Caco-2 (cell line): Measurements from ENCODE around the gene ZPR1. TPM values are rescaled to one million over a fixed set of nuclear protein-coding genes. Genes with fewer than 3 reads are reported as not detected.

Experiments used
- BruUV-seq: library from RNA; stranded (reverse); fragments of 400-500 nt; replicated peaks from 2 replicates; lab custom pipeline; 2021; lab: Mats Ljungman, UMichigan
- CTCF ChIA-PET: fragments of 300-600 bp; sonication (Branson Sonifier 250); formaldehyde crosslinking; loops from one replicate; lab custom pipeline; 2022; ENCODE audit warnings: antibody characterized with exemption; lab: Charles Lee
- POLR2A ChIA-PET: fragments of 300-600 bp; sonication (Branson Sonifier 250); formaldehyde crosslinking; loops from one replicate; lab custom pipeline; 2022; ENCODE audit warnings: antibody characterized with exemption; lab: Charles Lee
- DNase-seq, 2 experiments: peaks; one replicate each; pipeline versions ENCODE4 v3.0.0 to v3.0.0-alpha.2; 2020 to 2022
- H3K27me3 ChIP-seq: replicated peaks from 2 replicates; pipeline ENCODE4 v1.6.0; 2011; ENCODE audit warnings: low read length; ENCODE audit not compliant: control insufficient read depth, insufficient read depth
- H3K36me3 ChIP-seq: 2 replicates; pipeline ENCODE4 v1.5.1; 2011; ENCODE audit warnings: low read length; ENCODE audit not compliant: control insufficient read depth, insufficient read depth
- H3K4me1 ChIP-seq: fragments of 250-450 bp; sonication (Bioruptor Pico); 2 replicates; pipeline ENCODE4 v1.5.1; 2020; ENCODE audit warnings: mild to moderate bottlenecking
- H3K4me3 ChIP-seq: 2 replicates; pipeline ENCODE4 v1.5.1; 2011; ENCODE audit warnings: low read depth, mild to moderate bottlenecking, control low read depth, low read length
- H3K9me3 ChIP-seq: fragments of 250-450 bp; sonication (Bioruptor Pico); 2 replicates; pipeline ENCODE4 v1.5.1; 2020; ENCODE audit warnings: mild to moderate bottlenecking, moderate library complexity
- H3K27ac Mint-ChIP-seq: one replicate; pipeline ENCODE4 v1.8.0; 2022; ENCODE audit warnings: mixed read lengths; ENCODE audit not compliant: unreplicated experiment
- H3K27me3 Mint-ChIP-seq: one replicate; pipeline ENCODE4 v1.8.0; 2022; ENCODE audit warnings: mixed read lengths; ENCODE audit not compliant: insufficient read depth, unreplicated experiment
- H3K36me3 Mint-ChIP-seq: one replicate; pipeline ENCODE4 v1.8.0; 2022; ENCODE audit warnings: mild to moderate bottlenecking, mixed read lengths; ENCODE audit not compliant: insufficient read depth, unreplicated experiment
- H3K4me1 Mint-ChIP-seq: one replicate; pipeline ENCODE4 v1.8.0; 2022; ENCODE audit warnings: low read depth, mixed read lengths; ENCODE audit not compliant: unreplicated experiment
- H3K4me3 Mint-ChIP-seq: one replicate; pipeline ENCODE4 v1.8.0; 2022; ENCODE audit warnings: mild to moderate bottlenecking, moderate library complexity, mixed read lengths; ENCODE audit not compliant: unreplicated experiment
- H3K9me3 Mint-ChIP-seq: one replicate; pipeline ENCODE4 v1.8.0; 2022; ENCODE audit warnings: mixed read lengths; ENCODE audit not compliant: unreplicated experiment
- intact Hi-C: fragments of 100-400 bp; cut with micrococcal nuclease; formaldehyde crosslinking; loops from one replicate; pipeline ENCODE4 v1.10.0; 2022; ENCODE audit not compliant: unreplicated experiment
- total RNA-seq: library from RNA; stranded (reverse); gene quantifications from 2 replicates; pipeline ENCODE4 v1.2.3, GENCODE V29; 2022
- TF ChIP-seq, protein P1 (sequence below), 2 experiments: fragments of 200-600 bp in 1 of 2; IDR thresholded peaks; 1 replicate in 1 of 2; 2 replicates in 1 of 2; pipeline versions ENCODE4 v1.5.1 to v1.8.0; 2011 to 2022; ENCODE audit warnings: antibody characterized with exemption in 1 of 2, control low read depth in 1 of 2, inconsistent platforms in 1 of 2, low read depth in 1 of 2, low read length in 1 of 2, mild to moderate bottlenecking in 1 of 2, moderate library complexity in 1 of 2; ENCODE audit not compliant: insufficient read depth in 1 of 2, severe bottlenecking in 1 of 2, unreplicated experiment in 1 of 2

Gene ZPR1
- total RNA-seq, 1 experiment from 2014 or later, result 194 TPM

GRCh38 chr11:116833816-116834534, 46.2 kb upstream of the ZPR1 start:
- H3K4me1 ChIP-seq, result peaks cover 83% of the 10 kb centered on the region
- ChIA-PET CTCF (interaction anchor here (0.7 to 1.1 kb wide), 3 partner anchors 23 to 76 kb away, joined by 3 to 8 read pairs (median 3); no protein-coding TSS in a partner anchor), POLR2A (interaction anchor here (0.5 to 1.1 kb wide), 2 partner anchors 17 to 26 kb away, joined by 3 read pairs; no protein-coding TSS in a partner anchor)
- no peak for DNase-seq
- no peak overlapping the region for H3K4me3 Mint-ChIP-seq
- H3K27ac Mint-ChIP-seq, result peak overlapping the region; percentile 93
- peaks cover 10% of the 10 kb centered on the region for H3K9me3 Mint-ChIP-seq
- no peak overlapping the region for H3K4me3 ChIP-seq
- H3K27me3 Mint-ChIP-seq, result no peaks in the 10 kb centered on the region
- H3K27me3 ChIP-seq, result no peaks in the 10 kb centered on the region
- BruUV-seq, result no TSS peak
- TF ChIP-seq, protein P1, sequence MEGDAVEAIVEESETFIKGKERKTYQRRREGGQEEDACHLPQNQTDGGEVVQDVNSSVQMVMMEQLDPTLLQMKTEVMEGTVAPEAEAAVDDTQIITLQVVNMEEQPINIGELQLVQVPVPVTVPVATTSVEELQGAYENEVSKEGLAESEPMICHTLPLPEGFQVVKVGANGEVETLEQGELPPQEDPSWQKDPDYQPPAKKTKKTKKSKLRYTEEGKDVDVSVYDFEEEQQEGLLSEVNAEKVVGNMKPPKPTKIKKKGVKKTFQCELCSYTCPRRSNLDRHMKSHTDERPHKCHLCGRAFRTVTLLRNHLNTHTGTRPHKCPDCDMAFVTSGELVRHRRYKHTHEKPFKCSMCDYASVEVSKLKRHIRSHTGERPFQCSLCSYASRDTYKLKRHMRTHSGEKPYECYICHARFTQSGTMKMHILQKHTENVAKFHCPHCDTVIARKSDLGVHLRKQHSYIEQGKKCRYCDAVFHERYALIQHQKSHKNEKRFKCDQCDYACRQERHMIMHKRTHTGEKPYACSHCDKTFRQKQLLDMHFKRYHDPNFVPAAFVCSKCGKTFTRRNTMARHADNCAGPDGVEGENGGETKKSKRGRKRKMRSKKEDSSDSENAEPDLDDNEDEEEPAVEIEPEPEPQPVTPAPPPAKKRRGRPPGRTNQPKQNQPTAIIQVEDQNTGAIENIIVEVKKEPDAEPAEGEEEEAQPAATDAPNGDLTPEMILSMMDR (IDR thresholded peaks at IDR 0.05; ENCODE audit: insufficient read depth in 1 of 2, low read depth in 1 of 2, low read length in 1 of 2, severe bottlenecking in 1 of 2, unreplicated experiment in 1 of 2), result no peak
- intact Hi-C loops, result no loop called here
- peaks cover 59% of the 10 kb centered on the region for H3K4me1 Mint-ChIP-seq
- H3K9me3 ChIP-seq, result peaks cover 7% of the 10 kb centered on the region
- H3K36me3 Mint-ChIP-seq, result peaks cover 44% of the 10 kb centered on the region
- peaks cover 5% of the 10 kb centered on the region; the same call in 1 of the 2 replicates for H3K36me3 ChIP-seq

DNA sequence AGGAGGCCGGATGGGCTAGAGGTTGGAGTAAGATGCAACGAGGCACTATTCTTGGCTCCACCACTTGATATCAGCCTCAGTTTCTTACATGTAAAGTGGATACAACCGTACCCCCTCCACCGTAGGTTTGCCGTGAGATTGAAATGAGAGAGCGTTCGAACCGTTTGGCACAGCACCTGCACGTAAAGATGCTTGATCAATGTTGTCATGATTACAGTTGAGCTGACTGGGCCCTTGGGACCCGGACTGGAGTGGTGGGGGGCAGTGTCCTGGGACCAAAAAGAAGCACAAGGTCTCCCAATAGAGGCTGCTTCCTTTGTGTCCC, 45.6 kb upstream of the ZPR1 start:
- Histone ChIP-seq H3K27me3 (no peaks in the 10 kb centered on the region), H3K36me3 (peaks cover 5% of the 10 kb centered on the region; the same call in 1 of the 2 replicates), H3K4me1 (peaks cover 83% of the 10 kb centered on the region), H3K9me3 (peaks cover 7% of the 10 kb centered on the region), H3K4me3 (no peak overlapping the region)
- Mint-ChIP-seq H3K27ac (peak overlapping the region; percentile 93), H3K27me3 (no peaks in the 10 kb centered on the region), H3K4me1 (peaks cover 54% of the 10 kb centered on the region), H3K9me3 (peaks cover 10% of the 10 kb centered on the region), H3K4me3 (no peak overlapping the region), H3K36me3 (peaks cover 49% of the 10 kb centered on the region)
- ChIA-PET POLR2A (no interaction called here), CTCF (interaction anchor here (1.0 to 1.1 kb wide), 2 partner anchors 22 to 40 kb away, joined by 3 read pairs; no protein-coding TSS in a partner anchor)
- TF ChIP-seq, protein P1 (IDR thresholded peaks at IDR 0.05; ENCODE audit: insufficient read depth in 1 of 2, low read depth in 1 of 2, low read length in 1 of 2, severe bottlenecking in 1 of 2, unreplicated experiment in 1 of 2), result no peak
- no peak for DNase-seq
- intact Hi-C loops, result no loop called here
- no TSS peak for BruUV-seq

GRCh38 chr11:116832350-116833290, 44.8 kb upstream of the ZPR1 start:
- BruUV-seq, result no TSS peak
- H3K36me3 Mint-ChIP-seq, result peaks cover 49% of the 10 kb centered on the region
- TF ChIP-seq, protein P1 (IDR thresholded peaks at IDR 0.05; ENCODE audit: insufficient read depth in 1 of 2, low read depth in 1 of 2, low read length in 1 of 2, severe bottlenecking in 1 of 2, unreplicated experiment in 1 of 2), result peak in 1 of 2 experiments; percentile 50
- H3K4me3 Mint-ChIP-seq, result peak overlapping the region; percentile 64
- DNase-seq, result peak; percentile 84 to 88
- Histone ChIP-seq H3K4me1 (peaks cover 83% of the 10 kb centered on the region), H3K36me3 (peaks cover 5% of the 10 kb centered on the region; the same call in 1 of the 2 replicates), H3K4me3 (no peak overlapping the region), H3K27me3 (no peaks in the 10 kb centered on the region), H3K9me3 (peaks cover 7% of the 10 kb centered on the region)
- peaks cover 53% of the 10 kb centered on the region for H3K4me1 Mint-ChIP-seq
- POLR2A ChIA-PET, result no interaction called here
- H3K27ac Mint-ChIP-seq, result peak overlapping the region; percentile 93
- intact Hi-C loops, result no loop called here
- peaks cover 10% of the 10 kb centered on the region for H3K9me3 Mint-ChIP-seq
- no peaks in the 10 kb centered on the region for H3K27me3 Mint-ChIP-seq
- CTCF ChIA-PET, result interaction anchor here (1.1 kb wide), 1 partner anchor 40 kb away, joined by 3 read pairs; no protein-coding TSS in a partner anchor
